Dendritic cell treated with granulocyte-macrophage colony-stimulating factor and Interleukin-4, amounts not matched to agents 40 ng/mL and 50 ng/mL, for 4 days (primary cell): ENCODE data around the gene KMT2C.
"Not testable (repeated sequence)": the region's sequence is repeated elsewhere in the genome, so short reads cannot be mapped to it uniquely, and the experiment has no call there.

Experiments used
- H3K27ac Mint-ChIP-seq: one replicate; pipeline ENCODE4 v1.8.0; 2022; ENCODE audit warnings: mild to moderate bottlenecking, mixed read lengths
- H3K27me3 Mint-ChIP-seq: one replicate; pipeline ENCODE4 v1.8.0; 2022; ENCODE audit warnings: mild to moderate bottlenecking, mixed read lengths
- H3K36me3 Mint-ChIP-seq: one replicate; pipeline ENCODE4 v1.8.0; 2022; ENCODE audit warnings: low read depth, mixed read lengths
- H3K4me1 Mint-ChIP-seq: one replicate; pipeline ENCODE4 v1.8.0; 2022; ENCODE audit warnings: low read depth, mixed read lengths
- H3K4me3 Mint-ChIP-seq: one replicate; pipeline ENCODE4 v1.8.0; 2022; ENCODE audit warnings: mild to moderate bottlenecking, moderate library complexity, mixed read lengths
- H3K9me3 Mint-ChIP-seq: one replicate; pipeline ENCODE4 v1.8.0; 2022; ENCODE audit warnings: mixed read lengths
- intact Hi-C: fragments of 100-400 bp; cut with micrococcal nuclease; formaldehyde crosslinking; loops from one replicate; pipeline ENCODE4 v1.15.0; 2022

Gene KMT2C

GRCh38 chr7:152435384-152436110 lies at the start of gene KMT2C:
TSS of gene KMT2C (minus strand) at chr7:152436003. CDS start at chr7:152435786, 217 bp downstream.
- peaks cover 13% of the 10 kb centered on the region for H3K36me3 Mint-ChIP-seq
- intact Hi-C loops: loop anchor here (2.0 to 10.0 kb wide), 2 partner anchors 29 to 239 kb away; partner anchors contain the start of gene XRCC2
- H3K4me3 Mint-ChIP-seq: peak within 1 kb of the TSS; percentile 88
- no peaks in the 10 kb centered on the region for H3K9me3 Mint-ChIP-seq
- peaks cover 37% of the 10 kb centered on the region for H3K4me1 Mint-ChIP-seq
- peak within 1 kb of the TSS; percentile 89 for H3K27ac Mint-ChIP-seq
- no peaks in the 10 kb centered on the region for H3K27me3 Mint-ChIP-seq

DNA sequence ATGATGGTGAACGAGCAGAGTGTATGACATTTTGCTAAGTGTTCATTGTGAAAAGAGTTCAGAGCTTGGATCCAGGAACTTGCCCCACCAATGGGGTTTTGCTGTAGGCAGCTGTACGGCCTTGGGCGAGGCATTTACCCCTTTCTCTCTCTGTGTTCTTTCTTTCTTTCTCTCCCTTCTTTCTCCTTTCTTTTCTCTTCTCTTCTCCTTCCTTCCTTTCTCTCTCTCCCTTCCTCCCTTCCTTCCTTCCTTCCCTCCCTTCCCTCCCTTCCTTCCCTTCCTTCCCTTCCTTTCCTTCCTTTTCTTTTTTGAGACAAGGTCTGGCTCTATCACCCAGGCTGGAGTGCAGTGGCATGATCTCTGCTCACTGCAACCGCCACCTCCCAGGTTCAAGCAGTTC lies 45.3 kb upstream of the KMT2C start:
- H3K4me3 Mint-ChIP-seq: no peak overlapping the region
- H3K9me3 Mint-ChIP-seq: no peaks in the 10 kb centered on the region
- peaks cover 2% of the 10 kb centered on the region for H3K27me3 Mint-ChIP-seq
- H3K36me3 Mint-ChIP-seq: no peaks in the 10 kb centered on the region
- peaks cover 12% of the 10 kb centered on the region for H3K4me1 Mint-ChIP-seq
- no peak overlapping the region for H3K27ac Mint-ChIP-seq
- intact Hi-C loops: no loop called here

DNA sequence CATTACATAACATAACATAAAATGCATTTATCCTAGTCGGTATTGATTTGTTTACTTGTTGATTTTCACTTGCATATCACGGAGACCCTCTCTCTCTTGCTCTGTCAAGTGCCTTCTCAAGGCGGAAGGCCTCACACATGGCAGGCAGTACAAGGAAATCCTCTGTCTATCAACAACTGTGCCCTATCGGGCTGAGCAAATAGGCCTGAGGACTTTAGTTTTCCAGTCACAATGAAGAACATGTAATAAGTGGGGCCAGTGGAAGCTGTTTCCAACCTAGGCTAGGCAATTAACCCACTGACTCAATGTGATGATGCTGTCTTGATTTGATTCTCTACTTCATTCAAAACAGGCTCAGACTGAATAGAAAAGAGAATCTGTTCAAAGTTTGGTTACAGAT lies 44.9 kb upstream of the KMT2C start:
- Mint-ChIP-seq H3K4me1 (peaks cover 10% of the 10 kb centered on the region), H3K4me3 (no peak overlapping the region), H3K27me3 (peaks cover 2% of the 10 kb centered on the region), H3K27ac (no peak overlapping the region), H3K36me3 (no peaks in the 10 kb centered on the region), H3K9me3 (no peaks in the 10 kb centered on the region)
- intact Hi-C loops: no loop called here

- Mint-ChIP-seq H3K4me3 (no peak overlapping the region), H3K27me3 (peaks cover 2% of the 10 kb centered on the region), H3K36me3 (no peaks in the 10 kb centered on the region), H3K27ac (no peak overlapping the region), H3K4me1 (peaks cover 14% of the 10 kb centered on the region), H3K9me3 (no peaks in the 10 kb centered on the region)
- intact Hi-C loops: no loop called here
Measured at GRCh38 chr7:152479595-152479994, 43.8 kb upstream of the KMT2C start.

DNA sequence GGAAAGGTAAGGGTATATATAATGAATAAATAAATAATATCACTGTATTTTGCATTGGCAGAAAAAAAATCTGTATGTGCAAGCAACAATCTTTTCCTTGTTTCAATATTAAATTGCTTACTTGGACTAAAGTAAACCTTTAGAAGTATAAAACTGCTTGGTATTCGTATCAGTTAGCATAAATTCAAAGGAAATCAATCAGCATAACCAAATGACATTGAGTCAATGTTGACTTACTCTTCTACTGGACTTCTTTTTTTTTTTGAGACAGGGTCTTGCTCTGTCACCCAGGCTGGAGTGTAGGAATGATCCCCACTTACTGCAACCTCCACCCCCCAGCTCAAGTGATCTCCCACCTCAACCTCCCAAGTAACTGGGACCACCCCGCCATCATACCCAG lies 42.3 kb upstream of the KMT2C start:
- Mint-ChIP-seq H3K27ac (no peak overlapping the region), H3K4me1 (peaks cover 10% of the 10 kb centered on the region), H3K4me3 (no peak overlapping the region), H3K27me3 (peaks cover 2% of the 10 kb centered on the region), H3K36me3 (no peaks in the 10 kb centered on the region), H3K9me3 (no peaks in the 10 kb centered on the region)
- intact Hi-C loops: no loop called here

DNA sequence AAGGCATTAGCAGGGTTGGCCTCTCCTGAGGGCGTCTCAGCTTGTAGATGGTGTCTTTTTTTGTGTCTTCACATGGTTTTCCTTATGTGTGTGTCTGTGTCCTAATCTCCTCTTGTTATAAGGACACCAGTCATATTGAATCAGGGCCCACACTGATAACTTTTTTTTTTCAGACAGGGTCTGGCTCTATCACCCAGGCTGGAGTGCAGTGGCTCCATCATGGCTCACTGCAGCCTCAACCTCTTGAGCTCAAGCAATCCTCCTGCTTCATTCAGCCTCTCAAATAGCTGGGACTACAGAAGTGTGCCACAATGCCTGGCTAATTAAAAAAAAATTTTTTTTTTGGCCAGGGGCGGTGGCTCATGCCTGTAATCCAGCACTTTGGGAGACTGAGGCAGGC lies 41.3 kb upstream of the KMT2C start:
- intact Hi-C loops: no loop called here
- H3K27ac Mint-ChIP-seq: no peak overlapping the region
- H3K36me3 Mint-ChIP-seq: no peaks in the 10 kb centered on the region
- no peak overlapping the region for H3K4me3 Mint-ChIP-seq
- H3K4me1 Mint-ChIP-seq: peaks cover 9% of the 10 kb centered on the region
- peaks cover 5% of the 10 kb centered on the region for H3K9me3 Mint-ChIP-seq
- H3K27me3 Mint-ChIP-seq: no peaks in the 10 kb centered on the region

DNA sequence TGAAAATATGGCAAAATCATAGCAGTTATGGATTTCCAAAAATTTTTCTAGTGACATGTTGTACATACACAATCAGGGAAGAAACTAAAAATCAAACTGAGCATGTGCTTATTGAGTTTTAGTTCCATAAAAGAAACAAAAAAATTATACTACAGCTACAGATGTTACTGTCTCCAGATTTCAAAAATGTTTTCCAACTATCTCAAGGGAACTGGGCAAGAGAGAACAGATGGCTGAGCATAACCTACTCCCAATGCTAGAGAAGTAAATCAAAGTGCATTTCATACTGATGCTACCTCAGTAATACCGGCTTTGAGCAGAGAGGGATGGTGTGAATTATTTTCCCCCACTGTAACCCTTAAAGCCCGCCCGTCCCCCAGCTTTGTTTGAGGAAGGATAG lies 40.7 kb upstream of the KMT2C start:
- peaks cover 10% of the 10 kb centered on the region for H3K9me3 Mint-ChIP-seq
- peaks cover 9% of the 10 kb centered on the region for H3K4me1 Mint-ChIP-seq
- intact Hi-C loops: no loop called here
- H3K36me3 Mint-ChIP-seq: no peaks in the 10 kb centered on the region
- H3K4me3 Mint-ChIP-seq: no peak overlapping the region
- H3K27ac Mint-ChIP-seq: no peak overlapping the region
- no peaks in the 10 kb centered on the region for H3K27me3 Mint-ChIP-seq

- Mint-ChIP-seq H3K4me1 (peaks cover 19% of the 10 kb centered on the region), H3K9me3 (peaks cover 22% of the 10 kb centered on the region)
- intact Hi-C loops, H3K27me3 Mint-ChIP-seq, H3K27ac Mint-ChIP-seq, H3K4me3 Mint-ChIP-seq, H3K36me3 Mint-ChIP-seq: not testable (repeated sequence)
Measured at GRCh38 chr7:152471023-152471620, 35.3 kb upstream of the KMT2C start.

DNA sequence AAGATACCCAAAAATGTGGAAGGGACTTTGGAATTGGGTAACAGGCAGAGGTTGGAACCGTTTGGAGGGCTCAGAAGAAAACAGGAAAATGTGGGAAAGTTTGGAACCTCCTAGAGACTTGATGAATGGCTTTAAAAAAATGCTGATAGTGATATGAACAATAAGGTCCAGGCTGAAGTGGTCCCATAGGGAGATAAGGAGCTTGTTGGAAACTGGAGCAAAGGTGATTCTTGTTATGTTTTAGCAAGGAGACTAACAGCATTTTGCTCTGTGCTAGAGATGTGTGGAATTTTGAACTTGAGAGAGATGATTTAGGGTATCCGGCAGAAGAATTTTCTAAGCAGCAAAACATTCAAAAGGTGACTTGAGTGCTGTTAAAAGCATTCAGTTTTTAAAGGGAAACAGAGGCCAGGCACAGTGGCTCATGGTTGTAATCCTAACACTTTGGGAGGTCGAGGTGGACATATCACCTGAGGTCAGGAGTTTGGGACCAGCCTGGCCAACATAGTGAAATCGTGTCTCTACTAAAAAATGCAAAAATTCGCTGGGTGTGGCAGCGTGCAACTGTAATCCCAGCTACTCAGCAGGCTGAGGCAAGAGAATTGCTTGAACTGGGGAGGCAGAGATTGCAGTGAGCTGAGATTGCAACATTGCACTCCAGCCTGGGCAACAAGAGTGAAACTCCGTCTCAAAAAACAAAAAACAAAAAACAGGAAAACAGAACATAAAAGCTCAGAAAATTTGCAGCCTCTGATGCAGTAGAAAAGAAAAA lies 34.6 kb upstream of the KMT2C start:
- H3K27me3 Mint-ChIP-seq, H3K27ac Mint-ChIP-seq, H3K36me3 Mint-ChIP-seq, intact Hi-C loops, H3K4me3 Mint-ChIP-seq: not testable (repeated sequence)
- peaks cover 19% of the 10 kb centered on the region for H3K4me1 Mint-ChIP-seq
- peaks cover 22% of the 10 kb centered on the region for H3K9me3 Mint-ChIP-seq

- H3K27me3 Mint-ChIP-seq, H3K36me3 Mint-ChIP-seq, H3K27ac Mint-ChIP-seq, H3K4me3 Mint-ChIP-seq: not testable (repeated sequence)
- Mint-ChIP-seq H3K9me3 (peaks cover 22% of the 10 kb centered on the region), H3K4me1 (peaks cover 15% of the 10 kb centered on the region)
- intact Hi-C loops: loop anchor here (10.0 kb wide), 1 partner anchor 205 kb away; the partner anchor contains the start of gene XRCC2
Measured at GRCh38 chr7:152469576-152469975, 33.8 kb upstream of the KMT2C start.

DNA sequence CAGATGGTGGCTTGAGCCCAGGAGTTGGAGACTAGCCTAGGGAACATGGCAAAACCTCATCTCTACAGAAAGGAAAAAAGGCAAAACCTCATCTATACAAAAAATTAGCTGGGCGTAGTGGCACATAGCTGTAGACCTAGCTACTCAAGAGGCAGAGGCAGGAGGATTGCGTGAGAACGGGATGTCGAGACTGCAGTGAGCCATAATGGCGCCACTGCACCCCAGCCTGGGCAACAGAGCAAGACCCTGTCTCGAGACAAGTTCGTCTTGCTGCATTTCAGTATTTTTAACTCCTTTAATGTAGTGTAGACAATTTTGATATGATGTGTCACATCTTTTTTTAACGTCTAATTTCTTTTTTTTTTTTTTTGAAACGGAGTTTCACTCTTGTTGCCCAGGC lies 31.4 kb upstream of the KMT2C start:
- no peaks in the 10 kb centered on the region for H3K27me3 Mint-ChIP-seq
- H3K36me3 Mint-ChIP-seq: peaks cover 12% of the 10 kb centered on the region
- H3K4me1 Mint-ChIP-seq: peaks cover 17% of the 10 kb centered on the region
- intact Hi-C loops: loop anchor here (10.0 kb wide), 1 partner anchor 208 kb away; the partner anchor contains the start of gene XRCC2
- no peak overlapping the region for H3K4me3 Mint-ChIP-seq
- peaks cover 19% of the 10 kb centered on the region for H3K9me3 Mint-ChIP-seq
- no peak overlapping the region for H3K27ac Mint-ChIP-seq

DNA sequence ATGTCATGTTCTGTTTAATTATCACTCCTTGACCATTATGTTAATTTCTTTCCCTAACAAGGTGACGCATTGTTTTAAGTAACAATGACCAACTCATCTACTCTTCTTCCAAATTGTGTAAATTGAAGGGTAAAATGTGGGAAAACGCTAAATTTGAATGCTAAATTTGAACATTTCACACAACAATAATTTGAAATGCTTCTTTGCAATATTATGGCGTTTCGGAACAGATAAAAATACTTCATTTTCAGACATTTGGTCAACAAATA lies 29.2 kb upstream of the KMT2C start:
- Mint-ChIP-seq H3K27me3 (no peaks in the 10 kb centered on the region), H3K27ac (peak overlapping the region; percentile 96), H3K9me3 (no peaks in the 10 kb centered on the region), H3K4me3 (peak overlapping the region; percentile 87), H3K4me1 (peaks cover 24% of the 10 kb centered on the region), H3K36me3 (peaks cover 12% of the 10 kb centered on the region)
- intact Hi-C loops: loop anchor here (2.0 to 10.0 kb wide), 2 partner anchors 28 to 210 kb away; partner anchors contain the start of genes KMT2C and XRCC2

- Mint-ChIP-seq H3K4me3 (peak overlapping the region; percentile 87), H3K9me3 (no peaks in the 10 kb centered on the region), H3K27ac (peak overlapping the region; percentile 96), H3K36me3 (peaks cover 12% of the 10 kb centered on the region), H3K27me3 (no peaks in the 10 kb centered on the region), H3K4me1 (peaks cover 28% of the 10 kb centered on the region)
- intact Hi-C loops: loop anchor here (2.0 to 10.0 kb wide), 2 partner anchors 28 to 210 kb away; partner anchors contain the start of genes KMT2C and XRCC2
Measured at GRCh38 chr7:152464312-152465118, 28.7 kb upstream of the KMT2C start.
